Left cardiac atrium (tissue), 4 donors: ENCODE measurements around the gene VTI1B. TPM values are rescaled to one million over a fixed set of nuclear protein-coding genes. Genes with fewer than 3 reads are reported as not detected.
"Not testable (repeated sequence)": the region's sequence is repeated elsewhere in the genome, so short reads cannot be mapped to it uniquely, and the experiment has no call there.

Experiments
- ATAC-seq, 2 donors: fragments of 200-7000 bp; cut with Tn5 transposase; one replicate each; pipeline ENCODE4 v1.9.1; 2020; ENCODE audit warnings: mild to moderate bottlenecking in 2 of 2, moderate library complexity in 2 of 2
- DNase-seq: peaks from one replicate; pipeline ENCODE4 v3.0.0-alpha.2; 2020
- intact Hi-C, 2 donors: fragments of 100-400 bp; cut with DNase I; formaldehyde crosslinking; loops; one replicate each; pipeline versions ENCODE4 v1.14.1 to v1.15.1; 2022 to 2023
- total RNA-seq, 2 donors: library from RNA; stranded (reverse); fragmentation: NEBNext Ultra II Directional; extraction: Animal tissue kit (Norgen Biotek cat#: 25700); gene quantifications; one replicate each; pipeline ENCODE4 v1.2.1, GENCODE V29; 2021
- donor health status: DM: no; HTN: yes; CAD: no.
- donor health status: DM: no; HTN: yes; CAD: no; lungs with severe emphysema.
- donor health status: DM: yes; HTN: yes; CAD: no.
- donor health status: Dilated cardiomyopathy.

The VTI1B gene
- total RNA-seq, 2 donors from 2014 or later: 122 to 139 TPM

GRCh38 chr14:67641480-67641879, 33.0 kb downstream of the VTI1B start:
- ATAC-seq: no peak
- no peak for DNase-seq
- intact Hi-C loops: no loop called here

DNA sequence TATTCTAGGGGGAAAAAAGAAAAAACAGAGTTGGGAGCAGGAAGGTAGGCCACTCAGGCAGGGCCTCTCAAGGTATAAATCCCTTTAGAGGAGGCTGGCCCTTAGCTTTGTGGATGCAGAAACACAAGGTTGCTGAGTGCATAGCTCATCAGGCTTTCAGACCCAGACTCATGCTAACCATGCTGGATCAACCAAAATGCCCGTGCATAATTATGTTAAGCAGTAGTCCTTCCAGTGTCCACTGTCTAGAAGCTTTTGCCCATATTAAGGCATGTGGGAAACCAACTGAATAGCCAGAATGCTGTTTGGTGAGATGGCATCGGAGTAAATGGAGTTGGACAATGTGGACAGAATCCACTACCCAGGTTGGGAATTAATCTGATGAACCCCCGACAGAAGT, 35.8 kb downstream of the VTI1B start:
- no peak for ATAC-seq
- intact Hi-C loops: no loop called here
- DNase-seq: no peak

DNA sequence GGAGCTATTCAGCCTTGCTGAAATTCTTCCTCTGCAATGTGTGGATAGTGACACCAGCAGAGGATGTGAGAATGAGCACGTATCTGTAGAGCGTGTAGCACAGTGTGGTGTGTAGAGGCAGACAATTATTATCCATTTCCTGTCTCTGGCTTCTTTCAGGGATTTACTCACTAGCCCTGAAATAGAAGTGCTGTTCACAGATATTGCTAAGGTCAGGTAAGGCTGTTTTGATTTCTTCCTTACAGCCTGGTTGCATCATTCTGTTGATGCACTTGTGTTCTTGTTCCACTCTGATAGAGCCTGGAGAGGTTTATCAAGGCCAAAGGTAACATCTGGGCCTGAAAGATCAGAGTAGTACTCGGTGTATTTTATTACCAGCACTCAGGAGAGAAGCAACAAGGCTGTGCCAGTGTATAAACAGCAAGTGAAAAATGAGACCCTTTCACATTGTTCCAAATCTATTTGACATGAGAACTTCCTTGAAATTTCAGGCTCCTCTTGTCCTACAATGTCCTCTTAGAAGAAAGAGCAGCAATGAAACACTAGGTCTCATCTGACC, 38.0 kb downstream of the VTI1B start:
- no peak for DNase-seq
- intact Hi-C loops: no loop called here
- ATAC-seq: no peak

DNA sequence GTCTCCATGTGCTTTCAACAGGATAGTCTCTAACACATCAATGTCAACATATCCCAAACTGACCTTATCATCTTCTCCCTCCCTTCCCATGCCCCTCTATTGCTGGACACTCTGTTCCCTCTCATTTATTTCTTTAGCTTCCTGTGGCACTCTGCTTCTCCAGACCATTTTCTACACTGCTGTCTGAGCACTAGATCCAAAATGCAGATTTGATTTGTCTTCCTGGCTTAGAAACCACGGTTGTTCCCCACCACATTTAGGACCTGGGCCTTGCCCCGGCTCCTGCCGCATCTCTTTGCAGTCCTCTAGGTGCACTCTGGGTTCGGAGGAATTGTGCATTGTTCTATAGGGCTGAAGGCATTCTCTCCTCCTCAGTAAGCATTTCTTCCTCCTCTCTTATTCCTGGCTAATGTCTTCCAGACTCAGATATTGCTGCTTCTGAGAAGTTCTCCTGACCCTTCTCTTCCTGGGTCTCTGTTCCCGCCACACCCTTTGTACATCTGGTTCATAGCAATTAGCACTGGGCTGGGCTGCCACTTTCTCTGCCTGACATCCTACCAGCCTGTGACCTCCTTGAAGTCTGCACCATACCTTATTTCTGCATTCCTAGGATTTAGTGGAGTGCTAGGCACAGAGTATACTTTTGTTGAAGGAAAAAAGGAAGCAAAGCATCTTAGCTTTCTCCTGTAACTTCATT, 40.8 kb downstream of the VTI1B start:
- DNase-seq (no peak), ATAC-seq (no peak)
- intact Hi-C loops: no loop called here

DNA sequence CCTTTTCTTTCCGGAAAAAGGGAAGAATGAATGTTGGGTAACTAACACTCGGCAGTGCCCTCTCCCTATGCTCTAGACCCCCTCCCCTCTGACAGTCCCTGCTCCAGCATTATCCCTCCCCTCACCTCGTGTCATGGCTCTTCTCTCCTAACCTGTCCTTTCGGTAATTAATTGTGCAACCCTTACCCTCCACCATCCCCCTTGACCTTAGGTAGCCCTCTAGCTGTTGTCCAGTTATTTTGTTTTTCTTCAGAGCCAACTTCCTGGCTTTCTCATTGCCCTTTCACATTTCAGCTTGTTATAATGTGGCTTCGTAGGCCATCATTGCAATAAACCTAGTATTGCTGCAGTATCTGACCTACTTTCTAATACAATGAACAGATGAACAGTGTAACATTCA, 43.5 kb downstream of the VTI1B start:
- no peak for ATAC-seq
- no peak for DNase-seq
- intact Hi-C loops: no loop called here

DNA sequence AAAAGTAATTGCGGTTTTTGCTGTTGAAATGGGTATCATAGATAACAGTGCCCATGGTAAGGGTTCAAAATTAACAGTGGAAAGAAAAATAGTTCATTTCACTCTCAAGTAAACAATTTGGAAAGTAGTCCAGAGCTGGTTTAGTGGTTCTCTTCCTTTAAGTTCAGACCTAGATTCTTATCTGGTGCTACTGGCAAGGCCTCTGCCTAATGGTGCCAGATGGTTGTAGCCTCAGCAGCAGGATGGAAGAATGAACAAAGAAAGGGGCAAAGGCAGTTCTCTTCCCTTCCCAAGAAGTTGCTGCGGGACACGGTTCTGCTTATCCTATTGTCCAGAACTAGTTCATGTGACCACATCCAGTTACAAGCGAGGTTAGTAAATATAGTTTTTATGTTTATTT, 44.2 kb downstream of the VTI1B start:
- no peak for ATAC-seq
- intact Hi-C loops: no loop called here
- no peak for DNase-seq

GRCh38 chr14:67627519-67627918, 46.9 kb downstream of the VTI1B start:
- intact Hi-C loops: no loop called here
- no peak for ATAC-seq
- no peak for DNase-seq

DNA sequence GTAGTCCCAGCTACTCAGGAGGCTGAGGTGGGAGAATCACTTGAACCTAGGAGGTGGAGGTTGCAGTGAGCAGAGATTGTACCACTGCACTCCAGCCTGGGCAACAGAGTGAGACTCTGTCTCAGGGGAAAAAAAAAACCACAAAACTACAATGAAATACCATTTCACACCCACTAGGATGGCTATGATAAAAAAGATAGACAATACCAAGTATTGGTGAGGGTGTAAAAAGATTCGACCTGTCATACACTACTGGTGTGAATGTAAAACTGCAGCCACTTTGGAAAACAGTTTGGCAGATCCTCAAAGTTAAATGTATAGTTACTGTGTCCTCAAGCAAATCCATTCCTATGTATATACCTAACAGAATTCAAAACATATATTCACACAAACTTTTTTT, 48.3 kb downstream of the VTI1B start:
- intact Hi-C loops, ATAC-seq: not testable (repeated sequence)

GRCh38 chr14:67623114-67623513, 51.3 kb downstream of the VTI1B start:
- DNase-seq (no peak), ATAC-seq (no peak)
- intact Hi-C loops: no loop called here

More for the DNA sequence above, 48.3 kb downstream of the VTI1B start:
- DNase-seq: not testable (repeated sequence)

- ATAC-seq (peak in 1 of 2 donors; percentile 15), DNase-seq (no peak)
- intact Hi-C loops: no loop called here
These were observed 51.8 kb downstream of the VTI1B start for GRCh38 chr14:67622675-67623074.

GRCh38 chr14:67620217-67620785, 54.1 kb downstream of the VTI1B start:
- intact Hi-C loops: no loop called here
- DNase-seq (no peak), ATAC-seq (peak in 1 of 2 donors; percentile 2)

DNA sequence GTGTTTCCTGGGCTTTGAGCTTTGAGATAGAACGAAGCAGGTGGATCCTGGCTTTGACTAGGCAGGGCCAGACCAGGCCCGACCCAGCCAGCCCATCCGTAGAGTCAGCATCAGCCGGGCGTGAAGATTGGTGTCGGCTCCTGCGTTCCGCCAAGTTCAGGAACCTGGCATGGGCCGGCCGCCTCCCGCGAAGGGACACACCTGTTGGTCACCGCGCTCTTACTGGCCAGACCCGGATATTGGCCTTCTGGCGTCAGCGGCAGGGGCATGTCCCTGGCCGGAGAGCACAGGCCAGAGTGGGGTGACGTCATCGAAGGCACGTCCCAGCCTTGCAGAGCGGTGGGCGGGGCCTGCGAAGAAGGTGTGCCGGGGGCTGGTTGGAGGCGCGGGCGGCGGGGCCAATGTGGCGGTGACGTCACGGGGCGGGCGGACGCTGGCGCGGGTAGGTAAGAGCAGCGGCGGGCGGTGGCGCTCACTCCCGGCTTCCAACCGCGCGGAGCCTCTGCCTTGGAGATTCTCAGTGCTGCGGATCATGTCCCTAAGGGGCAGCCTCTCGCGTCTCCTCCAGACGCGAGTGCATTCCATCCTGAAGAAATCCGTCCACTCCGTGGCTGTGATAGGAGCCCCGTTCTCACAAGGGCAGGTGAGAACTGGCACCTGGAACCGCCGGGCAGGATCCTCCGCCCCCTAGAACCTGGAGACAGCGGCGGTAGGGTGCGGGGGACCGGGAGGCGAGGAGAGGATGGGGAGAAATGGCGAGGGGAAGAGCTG, 54.8 kb downstream of the VTI1B start, which contains the start of gene ARG2:
Gene ARG2 (plus strand): TSS at position 475 of the 771 bp plus-strand sequence. CDS start 58 bp downstream, at position 533.
- DNase-seq: peak; percentile 98
- intact Hi-C loops: loop anchor here (5.0 to 10.0 kb wide), 2 partner anchors 48 to 75 kb away; partner anchors contain the start of gene RDH11 (in 1 of the 2)
- ATAC-seq: peak; percentile 98 to 99

DNA sequence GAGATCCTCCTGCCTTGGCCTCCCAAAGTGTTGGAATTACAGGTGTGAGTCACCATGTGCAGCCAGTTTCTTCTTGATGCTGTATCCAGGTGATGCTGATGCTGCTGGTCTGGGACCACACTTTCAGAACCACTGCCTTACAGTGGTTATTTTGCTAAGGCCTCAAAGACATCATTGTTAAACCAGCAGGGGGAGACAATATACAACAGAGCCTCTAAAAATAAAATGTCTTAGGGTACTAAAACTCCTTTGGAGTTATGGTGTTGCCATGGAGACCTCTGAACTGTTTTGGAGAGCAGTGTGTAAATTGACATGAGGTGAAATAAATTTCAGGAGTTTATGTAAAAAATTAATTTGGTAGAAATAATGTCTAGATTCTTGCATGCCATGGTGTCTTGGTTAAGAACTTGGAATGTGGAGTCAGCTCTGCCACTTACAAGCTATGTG, 55.8 kb downstream of the VTI1B start:
- DNase-seq: no peak
- peak; percentile 67 to 70 for ATAC-seq
- intact Hi-C loops: loop anchor here (1.0 to 10.0 kb wide), 3 partner anchors 49 to 86 kb away; partner anchors contain the start of gene RDH11 (in 1 of the 2)

- no peak for DNase-seq
- intact Hi-C loops: loop anchor here in 1 of 2 donors (10.0 kb wide), 1 partner anchor 84 kb away; the partner anchor contains the start of gene RDH11
- ATAC-seq: no peak
These were observed 63.9 kb downstream of the VTI1B start for GRCh38 chr14:67610491-67610890.

DNA sequence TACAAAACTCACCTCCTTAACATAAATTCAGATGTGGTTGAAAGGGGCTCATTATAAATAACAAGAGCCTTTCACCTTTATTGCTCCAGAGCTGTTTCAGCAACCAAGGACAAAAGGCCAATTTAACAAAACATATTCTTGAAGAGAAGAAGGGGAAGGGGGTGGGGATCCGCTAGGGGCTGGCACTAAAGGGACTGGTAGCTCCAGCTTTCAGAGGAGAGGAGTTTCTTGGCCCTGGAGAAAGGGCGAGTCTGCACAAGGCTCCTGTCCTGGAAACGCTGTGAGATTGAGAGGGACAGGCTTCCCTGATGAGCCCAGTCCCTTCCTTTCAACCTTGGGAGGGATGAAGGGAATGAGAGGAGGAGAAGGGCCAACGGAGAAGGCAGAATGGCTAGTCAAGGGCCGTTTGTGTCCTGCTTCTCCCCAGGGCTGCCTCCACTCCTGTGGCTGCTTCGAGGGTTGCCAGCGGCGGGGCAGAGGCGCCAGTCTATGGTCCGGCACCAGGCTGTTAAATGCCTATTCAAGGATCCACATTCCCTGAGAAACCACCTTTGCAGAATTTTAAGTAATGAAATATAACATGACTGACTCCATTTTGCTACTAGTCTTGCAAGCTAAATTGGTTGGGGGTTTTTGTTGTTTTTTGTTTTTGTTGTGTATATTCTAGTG, 64.7 kb downstream of the VTI1B start:
- intact Hi-C loops: loop anchor here in 1 of 2 donors (10.0 kb wide), 1 partner anchor 85 kb away; the partner anchor contains the start of gene RDH11
- DNase-seq: no peak
- no peak for ATAC-seq

- no peak for ATAC-seq
- no peak for DNase-seq
- intact Hi-C loops: no loop called here
These were observed 66.8 kb downstream of the VTI1B start for GRCh38 chr14:67607646-67608045.

DNA sequence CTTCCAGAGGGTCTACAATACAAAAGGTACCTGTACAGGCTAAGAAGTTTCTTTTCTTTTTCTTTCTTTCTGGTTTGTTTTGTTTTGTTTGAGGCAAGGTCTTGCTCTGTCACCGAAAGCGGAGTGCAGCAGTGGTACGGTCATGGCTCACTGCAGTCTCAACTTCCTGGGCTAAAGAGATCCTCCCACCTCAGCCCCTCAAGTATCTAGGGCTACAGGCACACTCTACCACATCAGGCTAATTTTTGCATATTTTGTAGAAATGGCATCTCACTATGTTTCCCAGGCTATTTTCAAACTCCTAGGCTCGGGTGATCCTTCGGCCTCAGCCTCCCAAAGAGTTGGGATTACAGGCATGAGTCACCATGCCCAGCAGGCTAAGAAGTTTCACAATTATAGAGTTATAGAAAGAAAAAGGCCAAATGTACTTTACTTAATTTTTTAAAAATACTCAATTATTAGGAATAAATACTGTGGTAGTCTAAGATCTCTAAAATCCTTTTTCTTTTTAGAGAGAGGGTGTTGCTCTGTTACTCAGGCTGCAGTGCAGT, 71.4 kb downstream of the VTI1B start:
- DNase-seq: no peak
- intact Hi-C loops: no loop called here
- ATAC-seq: no peak

DNA sequence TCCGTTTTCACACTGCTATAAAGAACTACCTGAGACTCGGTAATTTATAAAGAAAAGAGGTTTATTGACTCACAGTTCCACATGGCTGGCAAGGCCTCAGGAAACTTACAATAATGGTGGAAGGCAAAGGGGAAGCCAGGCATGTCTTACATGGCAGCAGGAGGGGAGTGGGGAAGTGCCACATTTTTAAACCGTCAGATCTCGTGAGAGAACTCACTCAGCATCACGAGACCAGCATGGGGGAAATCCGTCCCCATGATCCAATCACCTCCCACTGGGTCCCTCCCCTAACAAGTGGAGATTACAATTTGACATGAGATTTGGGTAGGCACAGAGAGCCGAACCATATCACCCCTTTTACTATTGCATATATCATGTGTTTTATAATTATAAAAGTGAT, 72.4 kb downstream of the VTI1B start:
- DNase-seq (no peak), ATAC-seq (no peak)
- intact Hi-C loops: no loop called here

GRCh38 chr14:67600562-67600974, 73.9 kb downstream of the VTI1B start:
- ATAC-seq, DNase-seq, intact Hi-C loops: not testable (repeated sequence)
